H1 (cell line): ENCODE data around the gene ASAP3. TPM values are rescaled to one million over a fixed set of nuclear protein-coding genes. Genes with fewer than 3 reads are reported as not detected.

Experiments
- CTCF ChIA-PET: fragments of 300-600 bp; sonication (Branson Sonifier 250); formaldehyde crosslinking; loops from one replicate; lab custom pipeline; 2021; ENCODE audit not compliant: partially characterized antibody; lab: Charles Lee
- POLR2A ChIA-PET: fragments of 300-600 bp; sonication (Branson Sonifier 250); formaldehyde crosslinking; loops from one replicate; lab custom pipeline; 2021; ENCODE audit warnings: inconsistent platforms; ENCODE audit not compliant: partially characterized antibody; lab: Charles Lee
- DNase-seq, 2 experiments: peaks; one replicate each; pipeline versions ENCODE4 v3.0.0 to v3.0.0-alpha.2; 2010 to 2022; ENCODE audit warnings: low spot score in 2 of 2, low read depth in 1 of 2, mixed read lengths in 1 of 2
- FAIRE-seq: peaks from 2 replicates; lab custom pipeline; 2011; peaks lifted over from hg19 to GRCh38; lab: Jason Lieb, UNC
- H2AFZ ChIP-seq: 2 replicates; pipeline ENCODE4 v1.8.1; 2012; ENCODE audit warnings: low read length, inconsistent platforms
- H2AK5ac ChIP-seq: 2 replicates; pipeline ENCODE4 v1.6.1; 2013; ENCODE audit warnings: low read depth, low read length
- H2BK120ac ChIP-seq: replicated peaks from 2 replicates; pipeline ENCODE3; 2013; ENCODE audit warnings: low read depth, low read length, inconsistent platforms
- H2BK12ac ChIP-seq: 2 replicates; pipeline ENCODE4 v1.6.1; 2013; ENCODE audit warnings: low read depth, low read length
- H2BK15ac ChIP-seq: 2 replicates; pipeline ENCODE4 v1.6.1; 2013; ENCODE audit warnings: low read length
- H2BK20ac ChIP-seq: 2 replicates; pipeline ENCODE4 v1.6.1; 2013; ENCODE audit warnings: low read length
- H2BK5ac ChIP-seq: 2 replicates; pipeline ENCODE4 v1.6.1; 2013; ENCODE audit warnings: low read depth, low read length
- H3K14ac ChIP-seq: 2 replicates; pipeline ENCODE4 v1.6.1; 2013; ENCODE audit warnings: inconsistent platforms; ENCODE audit not compliant: insufficient read length
- H3K18ac ChIP-seq: 2 replicates; pipeline ENCODE4 v1.6.1; 2013; ENCODE audit warnings: low read length; ENCODE audit errors: extremely low read depth
- H3K23ac ChIP-seq: 2 replicates; pipeline ENCODE4 v1.6.1; 2013; ENCODE audit warnings: inconsistent platforms; ENCODE audit not compliant: insufficient read length
- H3K23me2 ChIP-seq: 2 replicates; pipeline ENCODE4 v1.6.1; 2013; ENCODE audit warnings: low read depth, low read length
- H3K27ac ChIP-seq: 2 replicates; pipeline ENCODE4 v1.6.1; 2011; ENCODE audit warnings: low read depth, low read length, inconsistent platforms
- H3K27me3 ChIP-seq, 4 experiments: replicated peaks in 1 of 4; 1 replicate in 1 of 4; 2 replicates in 3 of 4; pipeline versions ENCODE4 v1.6.1 to v1.8.1; 2011 to 2013; ENCODE audit warnings: low read length in 3 of 4, mild to moderate bottlenecking in 3 of 4, inconsistent platforms in 2 of 4, mixed read lengths in 2 of 4, moderate library complexity in 1 of 4; ENCODE audit not compliant: control insufficient read depth in 3 of 4, insufficient read depth in 3 of 4; ENCODE audit errors: extremely low read depth in 1 of 4
- H3K36me3 ChIP-seq, 4 experiments: 2 replicates each; pipeline versions ENCODE4 v1.6.1 to v1.8.1; 2011 to 2013; ENCODE audit warnings: mild to moderate bottlenecking in 4 of 4, low read length in 3 of 4, moderate library complexity in 2 of 4, control low read depth in 1 of 4, inconsistent platforms in 1 of 4; ENCODE audit not compliant: insufficient read depth in 4 of 4, control insufficient read depth in 2 of 4
- H3K4ac ChIP-seq: replicated peaks from 2 replicates; pipeline ENCODE3; 2013; ENCODE audit warnings: low read length, low read depth, mixed read lengths, inconsistent platforms; ENCODE audit not compliant: insufficient read length
- H3K4me1 ChIP-seq, 4 experiments: replicated peaks in 1 of 4; 1 replicate in 1 of 4; 2 replicates in 3 of 4; pipeline versions ENCODE4 v1.6.1 to v1.8.1; 2011 to 2013; ENCODE audit warnings: low read length in 3 of 4, inconsistent platforms in 2 of 4, mixed read lengths in 1 of 4; ENCODE audit not compliant: insufficient read depth in 4 of 4, control insufficient read depth in 3 of 4
- H3K4me2 ChIP-seq, 2 experiments: 2 replicates each; pipeline versions ENCODE4 v1.6.1 to v1.8.1; 2011 to 2013; ENCODE audit warnings: low read depth in 2 of 2, low read length in 2 of 2, control low read depth in 1 of 2, inconsistent platforms in 1 of 2, mild to moderate bottlenecking in 1 of 2; ENCODE audit not compliant: insufficient read depth in 1 of 2
- H3K4me3 ChIP-seq, 4 experiments: fragments of 200-600, 300-600 bp in 1 of 4; sonication (generic), shearing (Covaris generic), sonication (Bioruptor Twin) in 1 of 4; 2 replicates each; pipeline versions ENCODE4 v1.5.1 to v1.8.1; 2011 to 2016; ENCODE audit warnings: low read length in 4 of 4, low read depth in 3 of 4, control low read depth in 2 of 4, inconsistent platforms in 2 of 4, mild to moderate bottlenecking in 2 of 4, mixed read lengths in 1 of 4, moderate library complexity in 1 of 4; ENCODE audit not compliant: insufficient read depth in 2 of 4; ENCODE audit errors: extremely low read depth in 1 of 4
- H3K56ac ChIP-seq: replicated peaks from 2 replicates; pipeline ENCODE3; 2013; ENCODE audit warnings: low read depth, mild to moderate bottlenecking, mixed read lengths, low read length, inconsistent platforms; ENCODE audit not compliant: insufficient read length
- H3K79me1 ChIP-seq: 2 replicates; pipeline ENCODE4 v1.6.1; 2013; ENCODE audit warnings: low read depth, low read length, control low read depth
- H3K79me2 ChIP-seq, 2 experiments: 2 replicates each; pipeline versions ENCODE4 v1.6.1 to v1.8.1; 2012 to 2013; ENCODE audit warnings: low read length in 2 of 2, mild to moderate bottlenecking in 2 of 2, inconsistent platforms in 1 of 2; ENCODE audit not compliant: insufficient read depth in 2 of 2, control insufficient read depth in 1 of 2
- H3K9ac ChIP-seq, 4 experiments: replicated peaks in 1 of 4; 1 replicate in 1 of 4; 2 replicates in 3 of 4; pipeline versions ENCODE4 v1.6.1 to v1.8.1; 2011 to 2013; ENCODE audit warnings: low read depth in 3 of 4, low read length in 3 of 4, control low read depth in 2 of 4, mild to moderate bottlenecking in 2 of 4, moderate library complexity in 2 of 4, inconsistent platforms in 1 of 4; ENCODE audit errors: extremely low read depth in 1 of 4
- H3K9me3 ChIP-seq, 2 experiments: 2 replicates each; pipeline versions ENCODE4 v1.6.1 to v1.8.1; 2012 to 2013; ENCODE audit warnings: mild to moderate bottlenecking in 2 of 2, moderate library complexity in 2 of 2, control low read depth in 1 of 2, inconsistent platforms in 1 of 2, low read depth in 1 of 2, low read length in 1 of 2, mixed read lengths in 1 of 2; ENCODE audit not compliant: insufficient read depth in 2 of 2
- H4K20me1 ChIP-seq, 2 experiments: replicated peaks in 1 of 2; 2 replicates each; pipeline versions ENCODE3 to v1.8.1; 2011 to 2013; ENCODE audit warnings: inconsistent platforms in 2 of 2, low read length in 2 of 2, mild to moderate bottlenecking in 1 of 2; ENCODE audit not compliant: insufficient read depth in 2 of 2, control insufficient read depth in 1 of 2
- H4K5ac ChIP-seq: 2 replicates; pipeline ENCODE4 v1.6.1; 2013; ENCODE audit warnings: low read length, low read depth, mixed read lengths, inconsistent platforms; ENCODE audit not compliant: insufficient read length
- H4K8ac ChIP-seq: 2 replicates; pipeline ENCODE4 v1.8.0; 2013; ENCODE audit warnings: mild to moderate bottlenecking, moderate library complexity, low read length, inconsistent platforms; ENCODE audit not compliant: insufficient read depth; ENCODE audit errors: extremely low read depth
- H4K91ac ChIP-seq: replicated peaks from 2 replicates; pipeline ENCODE3; 2013; ENCODE audit warnings: low read length, mixed read lengths, inconsistent platforms; ENCODE audit not compliant: insufficient read length
- BCL11A ChIP-seq, 2 experiments: IDR thresholded peaks; one replicate each; pipeline ENCODE4 v1.6.1; 2011; ENCODE audit warnings: low read depth in 2 of 2, low read length in 2 of 2, mild to moderate bottlenecking in 2 of 2
- BRCA1 ChIP-seq: IDR thresholded peaks from 2 replicates; pipeline ENCODE4 v1.6.1; 2012; ENCODE audit warnings: low read depth, low read length, improper control_type of control experiment
- CBX5 ChIP-seq: fragments of 300-800, 300-1000 bp; sonication (generic); IDR thresholded peaks from 2 replicates; pipeline ENCODE4 v1.7.1; 2016; ENCODE audit warnings: antibody characterized with exemption, low read length, low read depth
- CHD1 ChIP-seq: IDR thresholded peaks from 2 replicates; pipeline ENCODE4 v1.6.1; 2012; ENCODE audit warnings: low read depth, low read length, improper control_type of control experiment
- CHD2 ChIP-seq: IDR thresholded peaks from 2 replicates; pipeline ENCODE4 v1.6.1; 2012; ENCODE audit warnings: low read length, improper control_type of control experiment
- CTBP2 ChIP-seq: IDR thresholded peaks from 2 replicates; pipeline ENCODE4 v1.7.0; 2011; ENCODE audit warnings: borderline replicate concordance, mild to moderate bottlenecking, moderate library complexity, mixed read lengths, low read length; ENCODE audit not compliant: insufficient read depth, insufficient read length
- EZH2 ChIP-seq: fragments of 200-600 bp; sonication (generic); IDR thresholded peaks from 2 replicates; pipeline ENCODE4 v1.7.1; 2012; ENCODE audit warnings: low read depth, mild to moderate bottlenecking, moderate library complexity, low read length, inconsistent platforms; ENCODE audit not compliant: severe bottlenecking
- HDAC6 ChIP-seq: IDR thresholded peaks from one replicate; pipeline ENCODE4 v1.7.1; 2012; ENCODE audit warnings: low read depth, mild to moderate bottlenecking, inconsistent platforms, low read length, moderate library complexity
- JUN ChIP-seq: IDR thresholded peaks from 2 replicates; pipeline ENCODE4 v1.6.1; 2011; ENCODE audit warnings: low read depth, mild to moderate bottlenecking, improper control_type of control experiment, low read length
- PHF8 ChIP-seq: fragments of 200-600 bp; sonication (generic); conservative IDR thresholded peaks from 2 replicates; pipeline ENCODE4 v1.7.1; 2012; ENCODE audit warnings: low read depth, mild to moderate bottlenecking, inconsistent platforms, low read length, moderate library complexity
- SAP30 ChIP-seq: fragments of 300-600 bp; sonication (generic); IDR thresholded peaks from 2 replicates; pipeline ENCODE4 v1.7.1; 2012; ENCODE audit warnings: low read length, moderate library complexity, mild to moderate bottlenecking, inconsistent platforms; ENCODE audit not compliant: insufficient read depth, insufficient replicate concordance
- SIX5 ChIP-seq: IDR thresholded peaks from 2 replicates; pipeline ENCODE4 v1.6.1; 2011; ENCODE audit warnings: mild to moderate bottlenecking, low read depth, low read length
- SP4 ChIP-seq: IDR thresholded peaks from 2 replicates; pipeline ENCODE4 v1.6.1; 2012; ENCODE audit warnings: low read length, inconsistent platforms
- SUZ12 ChIP-seq: fragments of 200-600 bp; sonication (generic); IDR thresholded peaks from 2 replicates; pipeline ENCODE4 v1.6.1; 2012; ENCODE audit warnings: mild to moderate bottlenecking, inconsistent platforms, low read length, moderate library complexity, mixed read lengths
- TCF12 ChIP-seq: IDR thresholded peaks from 2 replicates; pipeline ENCODE4 v1.6.1; 2011; ENCODE audit warnings: low read depth, mild to moderate bottlenecking, low read length
- WGBS, 2 experiments: shearing (Covaris generic) in 1 of 2; methylation state at CpG; one replicate each; pipeline versions ENCODE4 v1.1.6 to v1.1.7; 2013 to 2015; ENCODE audit warnings: low lambda C conversion rate in 2 of 2, mixed read lengths in 2 of 2, inconsistent platforms in 1 of 2, low coverage in 1 of 2, missing lambda C conversion rate in 1 of 2; ENCODE audit not compliant: insufficient replicate concordance in 2 of 2, insufficient coverage in 1 of 2, insufficient read length in 1 of 2; ENCODE audit errors: extremely low coverage in 1 of 2, missing lambda C conversion rate in 1 of 2; 5-methylcytosine and 5-hydroxymethylcytosine counted together
- polyA plus RNA-seq, 7 experiments: library from polyadenylated mRNA; depleted of rRNA in 3 of 7; stranded (reverse) in 5 of 7; unstranded in 2 of 7; fragments of >200 nt in 5 of 7; fragments of 200-250 nt in 2 of 7; gene quantifications; 1 replicate in 5 of 7; 2 replicates in 1 of 7; 4 replicates in 1 of 7; pipeline versions ENCODE4 v1.2.1 to v1.2.3, GENCODE V29; 2011 to 2013; ENCODE audit warnings: missing spikeins in 2 of 7, mixed read lengths in 2 of 7
- total RNA-seq: library from RNA; stranded (reverse); fragmentation: NEBNext Ultra II Directional; extraction: Animal tissue kit (Norgen Biotek cat#: 25700); gene quantifications from 2 replicates; pipeline ENCODE4 v1.2.1, GENCODE V29; 2021

The ASAP3 gene
- total and polyA plus RNA-seq, 2 of the 8 experiments (the other 6 are each of a cell fraction or from before 2014, with no cell fraction given), result 53.1 to 58.0 TPM

- Histone ChIP-seq H3K4me1 (no peaks in the 10 kb centered on the region), H2AK5ac (no peak overlapping the region), H3K9me3 (no peaks in the 10 kb centered on the region), H2BK12ac (no peak overlapping the region), H3K14ac (no peak overlapping the region), H2BK5ac (no peak overlapping the region), H4K8ac (no peak overlapping the region), H4K20me1 (peaks cover 0 to 1% of the 10 kb centered on the region in 2 experiments), H3K27ac (no peak overlapping the region), H3K23ac (no peak overlapping the region), H2BK20ac (no peak overlapping the region), H2BK15ac (no peak overlapping the region), H3K79me2 (no peaks in the 10 kb centered on the region), H3K9ac (no peak overlapping the region), H4K91ac (no peak overlapping the region), H3K36me3 (peaks cover 0 to 8% (median 5%) of the 10 kb centered on the region in 4 experiments; a peak in 6 of 8 replicates), H2BK120ac (no peak overlapping the region), H3K79me1 (no peaks in the 10 kb centered on the region), H4K5ac (no peak overlapping the region), H3K56ac (no peak overlapping the region), H3K4ac (no peak overlapping the region), H3K23me2 (no peaks in the 10 kb centered on the region), H3K4me2 (no peak overlapping the region), H3K18ac (no peak overlapping the region), H3K27me3 (no peaks in the 10 kb centered on the region), H3K4me3 (no peak overlapping the region), H2AFZ (no peak overlapping the region)
- POLR2A ChIA-PET, result interaction anchor here (1.6 to 1.8 kb wide), 2 partner anchors 9 to 12 kb away, joined by 3 to 5 read pairs; no protein-coding TSS in a partner anchor
- CTCF ChIA-PET, result interaction anchor here (1.0 to 3.9 kb wide), 5 partner anchors 9 to 18 kb away, joined by 4 to 34 read pairs (median 7); no protein-coding TSS in a partner anchor
- DNase-seq (no peak), FAIRE-seq (no peak)
- 86% methylated on average over 4 of the region's 4 CpGs; no CpG with 5 or more reads in 1 of the 2 experiments for WGBS, 2 experiments
- TF ChIP-seq CHD2 (no peak), CTBP2 (no peak), BCL11A (IDR thresholded peaks at IDR 0.05; ENCODE audit: low read depth in 2 of 2, low read length in 2 of 2) (no peak), SP4 (no peak), PHF8 (no peak), SUZ12 (no peak), CHD1 (no peak), BRCA1 (no peak), JUN (no peak), CBX5 (no peak), EZH2 (no peak), HDAC6 (no peak), SAP30 (no peak), TCF12 (no peak), SIX5 (no peak)
Observed at GRCh38 chr1:23515905-23516304, 31.9 kb upstream of the ASAP3 start.
